Epithelial cell of proximal tubule (primary cell): Measurements from ENCODE around the gene GPS2. TPM values are rescaled to one million over a fixed set of nuclear protein-coding genes. Genes with fewer than 3 reads are reported as not detected.
"Not testable (repeated sequence)": the region's sequence is repeated elsewhere in the genome, so short reads cannot be mapped to it uniquely, and the experiment has no call there.

Experiments used
- DNase-seq: peaks from one replicate; pipeline ENCODE4 v3.0.0-alpha.2; 2011; ENCODE audit warnings: low read depth
- H3K4me3 ChIP-seq: 2 replicates; pipeline ENCODE4 v1.5.1; 2011; ENCODE audit warnings: low read depth, mild to moderate bottlenecking, low read length
- CTCF ChIP-seq: conservative IDR thresholded peaks from 2 replicates; pipeline ENCODE4 v1.5.1; 2012; ENCODE audit warnings: low read depth, mild to moderate bottlenecking, low read length
- total RNA-seq: library from RNA; depleted of rRNA; stranded (reverse); fragments of >200 nt; gene quantifications from 2 replicates; pipeline ENCODE4 v1.2.3, GENCODE V29; 2015

Gene GPS2
- total RNA-seq, 1 donor from 2014 or later: 104 TPM

- no peak within 1 kb of the TSS for H3K4me3 ChIP-seq
- no peak for DNase-seq
- no peak for TF ChIP-seq CTCF
Observed at GRCh38 chr17:7336240-7337175, 21.3 kb upstream of the GPS2 start, which contains the start of gene ACAP1. Gene ACAP1 (plus strand): TSS chr17:7336529. CDS start chr17:7336735, 206 bp downstream.

DNA sequence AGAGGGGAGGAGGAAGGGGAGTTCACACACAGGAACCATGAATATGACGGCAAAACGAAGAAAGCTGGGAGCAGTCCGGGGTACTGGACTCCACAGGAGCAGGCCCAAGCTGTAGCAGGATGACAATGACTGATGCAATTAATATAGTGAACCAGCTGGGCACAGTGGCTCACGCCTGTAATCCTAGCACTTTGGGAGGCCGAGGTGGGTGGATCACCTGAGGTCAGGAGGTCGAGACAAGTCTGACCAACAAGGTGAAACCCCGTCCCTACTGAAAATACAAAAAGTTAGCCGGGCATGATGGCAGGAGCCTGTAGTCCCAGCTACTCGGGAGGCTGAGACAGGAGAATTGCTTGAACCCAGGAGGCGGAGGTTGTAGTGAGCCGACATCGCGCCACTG lies 20.6 kb upstream of the GPS2 start:
- not testable (repeated sequence) for H3K4me3 ChIP-seq, DNase-seq

- DNase-seq: no peak
- TF ChIP-seq CTCF: no peak
- H3K4me3 ChIP-seq: no peak overlapping the region
Observed at GRCh38 chr17:7334938-7335538, 19.9 kb upstream of the GPS2 start.

- DNase-seq, H3K4me3 ChIP-seq: not testable (repeated sequence)
Observed at GRCh38 chr17:7332600-7333069, 17.5 kb upstream of the GPS2 start.

DNA sequence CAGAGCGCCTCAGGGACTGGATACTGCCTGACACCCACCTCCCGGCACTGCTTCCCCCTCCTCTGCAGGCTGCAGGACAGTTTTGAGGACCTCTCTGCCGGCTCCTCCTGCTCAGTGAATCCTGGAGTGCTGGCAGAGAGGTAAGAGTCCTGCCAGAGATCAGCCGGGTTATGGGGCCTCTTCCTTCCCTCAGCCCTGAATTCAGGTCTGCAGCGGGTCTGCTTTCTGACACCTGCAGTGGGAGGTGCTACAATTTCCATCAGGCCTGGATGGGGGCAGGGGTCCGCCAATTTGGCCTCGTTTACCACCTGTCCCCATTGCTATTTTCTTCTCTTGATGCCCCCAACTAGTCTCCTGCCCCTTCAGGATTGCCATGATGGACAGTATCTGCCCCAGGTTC lies 17.0 kb upstream of the GPS2 start:
- no peak for DNase-seq
- no peak overlapping the region for H3K4me3 ChIP-seq
- TF ChIP-seq CTCF: no peak

DNA sequence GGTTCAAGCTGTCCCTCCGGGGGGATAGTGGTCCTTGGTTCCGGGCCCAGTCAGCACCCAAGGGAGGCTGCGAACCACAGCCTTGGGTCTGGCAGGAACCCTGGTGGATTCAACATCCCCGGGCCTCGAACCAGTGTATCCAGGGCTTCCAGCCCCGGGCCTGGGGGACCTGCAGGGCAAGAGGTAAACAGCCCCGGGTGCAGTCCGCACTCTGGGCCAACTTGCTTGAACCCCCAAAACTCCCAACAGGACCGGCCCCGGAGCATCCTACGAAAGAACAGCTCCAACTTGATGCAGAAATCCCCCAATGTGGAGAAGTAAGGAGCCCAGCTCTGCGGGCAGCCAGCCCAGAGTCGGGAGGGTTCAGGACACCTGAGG lies 15.5 kb upstream of the GPS2 start:
- TF ChIP-seq CTCF: no peak
- H3K4me3 ChIP-seq: peak overlapping the region; percentile 97
- DNase-seq: no peak

- no peak for TF ChIP-seq CTCF
- DNase-seq: no peak
- peak overlapping the region; percentile 97 for H3K4me3 ChIP-seq
Observed at GRCh38 chr17:7329997-7330637, 15.0 kb upstream of the GPS2 start.
